ENCODE measurements around the gene UBE2J1.
"Not testable (repeated sequence)": the region's sequence is repeated elsewhere in the genome, so short reads cannot be mapped to it uniquely, and the experiment has no call there.

Gene UBE2J1

DNA sequence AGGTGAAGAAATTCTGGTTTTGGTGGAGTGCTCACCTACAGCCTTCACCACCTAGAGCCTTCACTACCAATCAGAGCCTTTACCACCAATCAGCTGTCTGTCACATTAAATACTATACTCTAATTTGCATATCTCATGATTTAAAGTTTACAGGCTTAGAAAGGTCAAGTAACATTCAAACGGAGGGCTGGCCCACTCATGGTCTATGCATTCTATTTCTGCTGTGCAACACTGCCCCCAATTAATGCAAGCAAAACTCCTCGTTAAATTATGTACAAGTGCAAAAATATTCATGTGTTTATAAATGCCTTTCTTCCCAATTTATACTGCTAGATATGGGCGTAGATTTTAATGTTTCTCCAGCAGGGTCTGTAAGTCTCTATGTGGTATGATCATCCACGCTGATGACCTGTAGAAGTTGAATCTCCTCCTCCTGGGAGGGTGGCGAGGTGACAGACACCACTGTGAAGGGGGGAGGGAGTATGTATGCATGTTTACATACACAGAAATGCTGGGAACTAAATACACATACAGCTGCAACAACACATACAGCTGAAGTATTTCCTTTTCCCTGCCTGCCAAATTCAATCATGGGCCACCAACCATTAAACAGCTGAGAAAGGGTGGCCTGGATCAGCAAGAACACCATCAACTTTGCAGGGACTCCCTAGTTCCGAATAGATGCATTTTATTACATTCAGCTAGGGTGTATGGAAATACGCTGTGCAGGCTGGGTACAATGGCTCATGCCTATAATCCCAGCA, 46.4 kb upstream of the UBE2J1 start:
- H3K27ac ChIP-seq (ENCODE audit: low read depth, low read length): no peak overlapping the region
- no peak overlapping the region for H3K4me2 ChIP-seq (ENCODE audit: low read length)
- no peaks in the 10 kb centered on the region for H3K79me2 ChIP-seq (ENCODE audit: control insufficient read depth, low read length)
- no peak overlapping the region for H3K4me3 ChIP-seq (ENCODE audit: low read length)
- TF ChIP-seq EZH2phosphoT487 (IDR thresholded peaks at IDR 0.05; ENCODE audit: borderline replicate concordance, low read length): no peak
- no peaks in the 10 kb centered on the region for H4K20me1 ChIP-seq (ENCODE audit: control insufficient read depth, insufficient read depth, low read depth, low read length)
- no peaks in the 10 kb centered on the region for H3K9me3 ChIP-seq (ENCODE audit: control insufficient read depth, insufficient read depth, low read length)
- no peaks in the 10 kb centered on the region for H3K9me2 ChIP-seq (replicated peaks; ENCODE audit: control insufficient read depth, low read length)
- H3K36me3 ChIP-seq (ENCODE audit: control insufficient read depth, low read length): no peaks in the 10 kb centered on the region
- H3K4me1 ChIP-seq (ENCODE audit: control insufficient read depth, low read length): peaks cover 22% of the 10 kb centered on the region
- no peaks in the 10 kb centered on the region for H3K27me3 ChIP-seq (ENCODE audit: control insufficient read depth, low read length)
- no peaks in the 10 kb centered on the region for H3F3A ChIP-seq (ENCODE audit: control insufficient read depth, insufficient read depth)

- H3K79me2 ChIP-seq (ENCODE audit: control insufficient read depth, low read length); H3K9me2 ChIP-seq (replicated peaks; ENCODE audit: control insufficient read depth, low read length); H3K27me3 ChIP-seq (ENCODE audit: control insufficient read depth, low read length); H4K20me1 ChIP-seq (ENCODE audit: control insufficient read depth, insufficient read depth, low read depth, low read length); H3K4me2 ChIP-seq (ENCODE audit: low read length); H3F3A ChIP-seq (ENCODE audit: control insufficient read depth, insufficient read depth); H3K27ac ChIP-seq (ENCODE audit: low read depth, low read length); H3K9me3 ChIP-seq (ENCODE audit: control insufficient read depth, insufficient read depth, low read length); H3K36me3 ChIP-seq (ENCODE audit: control insufficient read depth, low read length); H3K4me3 ChIP-seq (ENCODE audit: low read length): not testable (repeated sequence)
- peaks cover 32% of the 10 kb centered on the region for H3K4me1 ChIP-seq (ENCODE audit: control insufficient read depth, low read length)
Observed at GRCh38 chr6:89397884-89398283, 45.4 kb upstream of the UBE2J1 start.

DNA sequence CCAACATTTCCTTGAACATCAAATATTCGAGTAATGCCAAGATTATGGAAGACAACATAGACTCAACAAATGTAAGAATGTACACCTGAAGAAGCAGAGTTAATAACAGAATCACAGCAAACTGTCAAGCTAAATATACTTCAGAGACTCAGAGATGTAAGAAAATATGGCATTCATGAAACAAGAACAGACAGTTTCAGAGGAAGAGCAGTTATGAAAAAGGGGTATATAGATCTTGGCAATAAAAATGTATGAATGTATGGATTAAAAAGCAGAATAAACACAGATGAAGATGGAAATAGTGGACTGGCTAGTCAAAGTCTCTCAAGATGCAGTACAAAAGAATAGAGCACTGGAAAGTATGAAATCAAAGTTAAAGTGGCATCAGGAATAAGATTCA, 41.1 kb upstream of the UBE2J1 start:
- Histone ChIP-seq H3K27ac (ENCODE audit: low read depth, low read length) (no peak overlapping the region), H3K4me2 (ENCODE audit: low read length) (no peak overlapping the region), H3K79me2 (ENCODE audit: control insufficient read depth, low read length) (no peaks in the 10 kb centered on the region)

GRCh38 chr6:89392823-89393222, 40.3 kb upstream of the UBE2J1 start:
- peaks cover 5% of the 10 kb centered on the region for H3F3A ChIP-seq (ENCODE audit: control insufficient read depth, insufficient read depth)
- no peaks in the 10 kb centered on the region for H4K20me1 ChIP-seq (ENCODE audit: control insufficient read depth, insufficient read depth, low read depth, low read length)
- H3K79me2 ChIP-seq (ENCODE audit: control insufficient read depth, low read length): no peaks in the 10 kb centered on the region
- peaks cover 24% of the 10 kb centered on the region for H3K4me1 ChIP-seq (ENCODE audit: control insufficient read depth, low read length)
- H3K27me3 ChIP-seq (ENCODE audit: control insufficient read depth, low read length): no peaks in the 10 kb centered on the region
- no peak overlapping the region for H3K4me3 ChIP-seq (ENCODE audit: low read length)
- H3K4me2 ChIP-seq (ENCODE audit: low read length): 0 out of 2 replicates have a peak overlapping the region, but pooled peaks have one; percentile 4
- no peaks in the 10 kb centered on the region for H3K9me2 ChIP-seq (replicated peaks; ENCODE audit: control insufficient read depth, low read length)
- no peaks in the 10 kb centered on the region for H3K9me3 ChIP-seq (ENCODE audit: control insufficient read depth, insufficient read depth, low read length)
- TF ChIP-seq CTCF (IDR thresholded peaks at IDR 0.05; ENCODE audit: low read depth, low read length, poor library complexity, severe bottlenecking) (no peak), EZH2phosphoT487 (IDR thresholded peaks at IDR 0.05; ENCODE audit: borderline replicate concordance, low read length) (no peak)
- H3K36me3 ChIP-seq (ENCODE audit: control insufficient read depth, low read length): no peaks in the 10 kb centered on the region
- H3K27ac ChIP-seq (ENCODE audit: low read depth, low read length): no peak overlapping the region

More for the DNA sequence above, 41.1 kb upstream of the UBE2J1 start:
- TF ChIP-seq EZH2phosphoT487 (IDR thresholded peaks at IDR 0.05; ENCODE audit: borderline replicate concordance, low read length): no peak
- TF ChIP-seq CTCF (IDR thresholded peaks at IDR 0.05; ENCODE audit: low read depth, low read length, poor library complexity, severe bottlenecking): no peak
- no peak overlapping the region for H3K4me3 ChIP-seq (ENCODE audit: low read length)
- no peaks in the 10 kb centered on the region for H3K9me3 ChIP-seq (ENCODE audit: control insufficient read depth, insufficient read depth, low read length)
- H3F3A ChIP-seq (ENCODE audit: control insufficient read depth, insufficient read depth): peaks cover 5% of the 10 kb centered on the region
- H3K27me3 ChIP-seq (ENCODE audit: control insufficient read depth, low read length): no peaks in the 10 kb centered on the region
- H3K36me3 ChIP-seq (ENCODE audit: control insufficient read depth, low read length): no peaks in the 10 kb centered on the region
- H3K4me1 ChIP-seq (ENCODE audit: control insufficient read depth, low read length): peaks cover 20% of the 10 kb centered on the region
- H3K9me2 ChIP-seq (replicated peaks; ENCODE audit: control insufficient read depth, low read length): no peaks in the 10 kb centered on the region
- no peaks in the 10 kb centered on the region for H4K20me1 ChIP-seq (ENCODE audit: control insufficient read depth, insufficient read depth, low read depth, low read length)

Measured in DOHH2 (cell line).